Hepatocyte (in vitro differentiated cells): ENCODE measurements around the gene CD40. TPM values are rescaled to one million over a fixed set of nuclear protein-coding genes. Genes with fewer than 3 reads are reported as not detected.

Experiments used
- DNase-seq: peaks from one replicate; pipeline ENCODE4 v3.0.0-alpha.2; 2016; ENCODE audit warnings: low spot score
- H2AFZ ChIP-seq: fragments of 200-600 bp; sonication (generic); 2 replicates; pipeline ENCODE4 v1.6.0; 2016; ENCODE audit warnings: antibody characterized with exemption, mild to moderate bottlenecking
- H3K27ac ChIP-seq: fragments of 200-600 bp; sonication (generic); 2 replicates; pipeline ENCODE4 v1.5.1; 2016; ENCODE audit warnings: mild to moderate bottlenecking
- H3K27me3 ChIP-seq: fragments of 200-600 bp; sonication (generic); 2 replicates; pipeline ENCODE4 v1.6.1; 2016
- H3K36me3 ChIP-seq: fragments of 200-600 bp; sonication (generic); replicated peaks from 2 replicates; pipeline ENCODE4 v1.5.1; 2016; ENCODE audit warnings: low read depth; ENCODE audit not compliant: insufficient read depth
- H3K4me1 ChIP-seq: fragments of 200-600 bp; sonication (generic); 2 replicates; pipeline ENCODE4 v1.5.1; 2016; ENCODE audit warnings: mild to moderate bottlenecking, moderate library complexity; ENCODE audit not compliant: insufficient read depth
- H3K4me2 ChIP-seq: fragments of 200-600 bp; sonication (generic); 2 replicates; pipeline ENCODE4 v1.6.0; 2016
- H3K4me3 ChIP-seq: fragments of 200-600 bp; sonication (generic); 2 replicates; pipeline ENCODE4 v1.5.1; 2016; ENCODE audit warnings: mild to moderate bottlenecking
- H3K79me2 ChIP-seq: fragments of 200-600 bp; sonication (generic); 2 replicates; pipeline ENCODE4 v1.6.0; 2017; ENCODE audit warnings: mild to moderate bottlenecking
- H3K9me2 ChIP-seq: fragments of 200-600 bp; sonication (generic); replicated peaks from 2 replicates; pipeline ENCODE4 v1.6.0; 2017; ENCODE audit warnings: mild to moderate bottlenecking; ENCODE audit not compliant: insufficient read depth
- H3K9me3 ChIP-seq: fragments of 200-600 bp; sonication (generic); 2 replicates; pipeline ENCODE4 v1.5.1; 2016; ENCODE audit warnings: low read depth, mild to moderate bottlenecking
- H4K20me1 ChIP-seq: fragments of 200-600 bp; sonication (generic); 2 replicates; pipeline ENCODE4 v1.6.0; 2016; ENCODE audit warnings: mild to moderate bottlenecking; ENCODE audit not compliant: insufficient read depth, poor library complexity, severe bottlenecking
- CTCF ChIP-seq: fragments of 200-600 bp; sonication (generic); IDR thresholded peaks from 2 replicates; pipeline ENCODE4 v1.5.1; 2016; ENCODE audit warnings: antibody characterized with exemption, mild to moderate bottlenecking; ENCODE audit not compliant: poor library complexity
- EZH2 ChIP-seq: fragments of 200-600 bp; sonication (generic); IDR thresholded peaks from 2 replicates; pipeline ENCODE4 v1.6.1; 2016; ENCODE audit warnings: antibody characterized with exemption, mild to moderate bottlenecking, borderline replicate concordance
- EZH2phosphoT487 ChIP-seq: fragments of 200-600 bp; sonication (generic); IDR thresholded peaks from one replicate; pipeline ENCODE4 v1.6.1; 2018; ENCODE audit warnings: antibody characterized with exemption, mild to moderate bottlenecking, low read depth, moderate library complexity; ENCODE audit not compliant: unreplicated experiment, severe bottlenecking
- WGBS: methylation state at CpG from one replicate; pipeline ENCODE4 v1.1.6; 2016; ENCODE audit warnings: low lambda C conversion rate; ENCODE audit errors: missing lambda C conversion rate; 5-methylcytosine and 5-hydroxymethylcytosine counted together
- polyA plus RNA-seq: library from polyadenylated mRNA; unstranded; fragments of >200 nt; fragmentation: Nextera tagmentation; extraction: Ambion mirVana; gene quantifications from 2 replicates; pipeline ENCODE4 v1.2.1, GENCODE V29; 2016
- total RNA-seq: library from RNA; depleted of rRNA; stranded (reverse); fragments of >200 nt; gene quantifications from 2 replicates; pipeline ENCODE4 v1.2.3, GENCODE V29; 2014

CD40 gene
- 2.8 and 3.2 TPM in 2 replicates for total RNA-seq
- 8.0 and 10.3 TPM in 2 replicates for polyA plus RNA-seq

GRCh38 chr20:46117704-46118467 lies at the start of gene CD40:
Gene CD40, plus strand, starts transcription at chr20:46118314. Its CDS starts 30 bp downstream, at chr20:46118344.
- peak within 1 kb of the TSS; percentile 76 for H2AFZ ChIP-seq
- TF ChIP-seq EZH2phosphoT487 = no peak
- TF ChIP-seq EZH2 = no peak
- TF ChIP-seq CTCF = no peak
- H3K27me3 ChIP-seq = peaks cover 40% of the 10 kb centered on the region
- H3K27ac ChIP-seq = no peak within 1 kb of the TSS
- H3K36me3 ChIP-seq = no peaks in the 10 kb centered on the region
- H3K79me2 ChIP-seq = no peaks in the 10 kb centered on the region
- no peaks in the 10 kb centered on the region for H3K4me1 ChIP-seq
- no peaks in the 10 kb centered on the region for H3K9me2 ChIP-seq
- no peaks in the 10 kb centered on the region for H4K20me1 ChIP-seq
- peak within 1 kb of the TSS; percentile 84 for H3K4me2 ChIP-seq
- 7% methylated on average over 38 of the region's 40 CpGs for WGBS
- no peaks in the 10 kb centered on the region for H3K9me3 ChIP-seq
- peak within 1 kb of the TSS; percentile 20 for H3K4me3 ChIP-seq
- peak; percentile 84 for DNase-seq

DNA sequence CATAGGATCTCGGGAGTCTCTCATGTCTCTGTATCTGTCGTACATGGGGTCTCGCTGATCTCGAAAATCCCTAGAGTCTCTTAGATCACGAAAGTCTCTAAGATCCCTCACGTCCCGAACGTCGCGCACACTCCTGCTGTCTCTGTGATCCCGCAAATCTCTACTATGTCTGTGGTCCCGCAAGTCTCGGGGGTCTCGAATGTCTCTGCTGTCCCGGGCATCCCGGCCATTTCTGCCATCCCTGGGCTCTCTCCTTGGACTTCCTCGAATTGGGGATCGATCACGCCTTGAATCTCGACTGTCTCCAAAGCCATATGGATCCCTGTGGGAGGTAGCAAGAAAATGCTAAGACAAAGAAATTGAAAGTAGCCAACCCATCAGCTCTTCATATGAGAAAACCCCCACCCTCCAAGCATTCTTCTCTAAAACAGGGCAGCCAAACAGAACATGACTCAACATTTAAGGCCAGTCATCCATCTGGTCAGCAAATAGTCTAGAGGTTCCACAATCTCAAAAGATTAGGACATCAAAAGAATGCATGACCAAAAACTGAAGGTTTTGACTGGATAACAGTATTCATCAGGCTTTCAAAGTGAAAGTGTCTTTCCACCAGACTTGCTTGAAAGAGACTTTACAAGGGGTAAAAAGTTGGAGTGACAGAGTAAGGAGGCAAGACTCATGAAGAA lies 47.8 kb upstream of the CD40 start:
- Histone ChIP-seq H3K4me3 (no peak overlapping the region), H3K4me1 (no peaks in the 10 kb centered on the region), H3K9me3 (no peaks in the 10 kb centered on the region), H3K79me2 (peaks cover 50% of the 10 kb centered on the region), H3K36me3 (no peaks in the 10 kb centered on the region), H3K9me2 (no peaks in the 10 kb centered on the region), H3K27ac (no peak overlapping the region), H3K27me3 (no peaks in the 10 kb centered on the region), H3K4me2 (no peak overlapping the region), H2AFZ (no peak overlapping the region), H4K20me1 (peaks cover 58% of the 10 kb centered on the region)
- TF ChIP-seq CTCF (no peak), EZH2 (no peak), EZH2phosphoT487 (no peak)
- no peak for DNase-seq
- WGBS = 92% methylated on average over 20 of the region's 20 CpGs

GRCh38 chr20:46071573-46071972 lies 46.5 kb upstream of the CD40 start:
- Histone ChIP-seq H3K9me3 (no peaks in the 10 kb centered on the region), H3K36me3 (no peaks in the 10 kb centered on the region), H2AFZ (no peak overlapping the region), H3K4me1 (no peaks in the 10 kb centered on the region), H3K9me2 (no peaks in the 10 kb centered on the region), H3K4me3 (no peak overlapping the region), H3K27ac (no peak overlapping the region), H3K27me3 (no peaks in the 10 kb centered on the region), H3K4me2 (no peak overlapping the region), H3K79me2 (peaks cover 53% of the 10 kb centered on the region), H4K20me1 (peaks cover 65% of the 10 kb centered on the region)
- WGBS = 60% methylated on average over 3 of the region's 3 CpGs
- no peak for DNase-seq
- TF ChIP-seq EZH2 (no peak), EZH2phosphoT487 (no peak), CTCF (no peak)
